SK-N-SH (cell line): ENCODE results near the gene ACSL3. TPM values are rescaled to one million over a fixed set of nuclear protein-coding genes. Genes with fewer than 3 reads are reported as not detected.

ENCODE experiments used
- CTCF ChIA-PET: fragments of 300-600, 350-600 bp; formaldehyde crosslinking; extraction: SDS; loops from one replicate; lab custom pipeline; 2021; lab: Yijun Ruan, JAX
- POLR2A ChIA-PET: fragments of 350-600 bp; sonication (Branson Sonifier 250); formaldehyde crosslinking; extraction: SDS; loops from one replicate; lab custom pipeline; 2020; ENCODE audit warnings: antibody characterized with exemption, inconsistent platforms; lab: Yijun Ruan, JAX
- DNase-seq: peaks from one replicate; pipeline ENCODE4 v3.0.0; 2012
- H2AFZ ChIP-seq: fragments of 200-600 bp; sonication (generic); 2 replicates; pipeline ENCODE4 v1.8.1; 2016; ENCODE audit warnings: antibody characterized with exemption, mild to moderate bottlenecking, low read depth
- H3F3A ChIP-seq: fragments of 200-600 bp; sonication (generic); replicated peaks from 2 replicates; pipeline ENCODE3; 2016; ENCODE audit warnings: antibody characterized with exemption, mild to moderate bottlenecking; ENCODE audit not compliant: insufficient read depth
- H3K27ac ChIP-seq, 2 experiments: fragments of 200-500 bp in 1 of 2; fragments of 200-600 bp in 1 of 2; sonication (Bioruptor generic) in 1 of 2; sonication (generic), shearing (Covaris generic) in 1 of 2; 2 replicates each; pipeline versions ENCODE4 v1.5.1 to v1.6.1; 2014 to 2016; ENCODE audit warnings: low read depth in 2 of 2, inconsistent platforms in 1 of 2, low read length in 1 of 2, mild to moderate bottlenecking in 1 of 2, mixed read lengths in 1 of 2
- H3K27me3 ChIP-seq: fragments of 200-600 bp; sonication (generic), shearing (Covaris generic); 2 replicates; pipeline ENCODE4 v1.6.1; 2016; ENCODE audit warnings: mixed run types; ENCODE audit not compliant: insufficient read depth
- H3K36me3 ChIP-seq, 2 experiments: fragments of 200-500 bp in 1 of 2; fragments of 200-600 bp in 1 of 2; sonication (Bioruptor generic) in 1 of 2; sonication (generic) in 1 of 2; replicated peaks in 1 of 2; 2 replicates each; pipeline versions ENCODE3 to v1.5.1; 2014 to 2016; ENCODE audit warnings: low read length in 1 of 2, mild to moderate bottlenecking in 1 of 2; ENCODE audit not compliant: insufficient read depth in 2 of 2, control insufficient read depth in 1 of 2
- H3K4me1 ChIP-seq, 2 experiments: fragments of 200-500 bp in 1 of 2; fragments of 200-600 bp in 1 of 2; sonication (Bioruptor generic) in 1 of 2; sonication (generic), shearing (Covaris generic) in 1 of 2; 2 replicates each; pipeline versions ENCODE4 v1.5.1 to v1.6.1; 2014 to 2016; ENCODE audit warnings: low read depth in 1 of 2, low read length in 1 of 2, mixed run types in 1 of 2; ENCODE audit not compliant: insufficient read depth in 2 of 2, control insufficient read depth in 1 of 2
- H3K4me2 ChIP-seq: fragments of 200-600 bp; sonication (generic), shearing (Covaris generic); 2 replicates; pipeline ENCODE4 v1.6.1; 2017; ENCODE audit warnings: mixed run types
- H3K4me3 ChIP-seq, 2 experiments: fragments of 200-500 bp in 1 of 2; fragments of 200-600 bp in 1 of 2; sonication (Bioruptor generic) in 1 of 2; sonication (generic), shearing (Covaris generic) in 1 of 2; 2 replicates each; pipeline versions ENCODE4 v1.5.1 to v1.8.1; 2014 to 2016; ENCODE audit warnings: low read depth in 2 of 2, inconsistent platforms in 1 of 2, low read length in 1 of 2, mild to moderate bottlenecking in 1 of 2, mixed read lengths in 1 of 2, moderate library complexity in 1 of 2
- H3K79me2 ChIP-seq: fragments of 200-600 bp; sonication (generic); 2 replicates; pipeline ENCODE4 v1.8.1; 2017; ENCODE audit warnings: mild to moderate bottlenecking; ENCODE audit not compliant: insufficient read depth
- H3K9ac ChIP-seq: fragments of 200-600 bp; sonication (generic); 2 replicates; pipeline ENCODE4 v1.6.1; 2017; ENCODE audit warnings: mixed run types
- H3K9me2 ChIP-seq: fragments of 200-600 bp; sonication (generic); 2 replicates; pipeline ENCODE4 v1.6.1; 2017; ENCODE audit warnings: mixed run types
- H3K9me3 ChIP-seq: fragments of 200-600 bp; sonication (generic); 2 replicates; pipeline ENCODE4 v1.6.1; 2017; ENCODE audit warnings: mixed run types, mild to moderate bottlenecking, moderate library complexity
- H4K20me1 ChIP-seq: fragments of 200-600 bp; sonication (generic); 2 replicates; pipeline ENCODE4 v1.6.1; 2017; ENCODE audit warnings: mild to moderate bottlenecking, mixed run types; ENCODE audit not compliant: insufficient read depth
- EP300 ChIP-seq, 2 experiments: IDR thresholded peaks; 2 replicates each; pipeline versions ENCODE4 v1.4.0 to v1.6.1; 2012; ENCODE audit warnings: borderline replicate concordance in 1 of 2, low read depth in 1 of 2, low read length in 1 of 2
- FOXJ3 ChIP-seq: sonication (generic); formaldehyde crosslinking; IDR thresholded peaks from 2 replicates; pipeline ENCODE4 v1.5.1; 2020; ENCODE audit warnings: mild to moderate bottlenecking, missing genetic modification reagents
- GATA2 ChIP-seq: sonication (generic); formaldehyde crosslinking; IDR thresholded peaks from 2 replicates; pipeline ENCODE4 v1.5.0; 2020; ENCODE audit warnings: mild to moderate bottlenecking, missing genetic modification reagents
- JUND ChIP-seq: IDR thresholded peaks from 2 replicates; pipeline ENCODE4 v1.4.0; 2012
- MEF2A ChIP-seq: IDR thresholded peaks from 2 replicates; pipeline ENCODE4 v1.4.0; 2012; ENCODE audit warnings: low read depth, borderline replicate concordance
- NFIC ChIP-seq: IDR thresholded peaks from 2 replicates; pipeline ENCODE4 v1.4.0; 2012; ENCODE audit warnings: borderline replicate concordance
- POLR2AphosphoS5 ChIP-seq: IDR thresholded peaks from 2 replicates; pipeline ENCODE4 v1.6.1; 2012; ENCODE audit warnings: low read depth, low read length
- RAD21 ChIP-seq: IDR thresholded peaks from 2 replicates; pipeline ENCODE4 v1.6.1; 2012; ENCODE audit warnings: mild to moderate bottlenecking, low read length
- RXRA ChIP-seq: IDR thresholded peaks from 2 replicates; pipeline ENCODE4 v1.4.0; 2012; ENCODE audit warnings: low read depth, mild to moderate bottlenecking, borderline replicate concordance
- TCF12 ChIP-seq: IDR thresholded peaks from 2 replicates; pipeline ENCODE4 v1.4.0; 2012
- TEAD4 ChIP-seq: IDR thresholded peaks from 2 replicates; pipeline ENCODE4 v1.4.0; 2012; ENCODE audit warnings: mild to moderate bottlenecking, borderline replicate concordance; ENCODE audit not compliant: insufficient read depth
- WGBS: methylation state at CpG from one replicate; pipeline ENCODE4 v1.1.6; 2017; ENCODE audit warnings: low lambda C conversion rate; 5-methylcytosine and 5-hydroxymethylcytosine counted together
- polyA plus RNA-seq, 3 experiments: library from polyadenylated mRNA; depleted of rRNA; stranded (reverse); fragments of >200 nt; gene quantifications; 2 replicates each; pipeline ENCODE4 v1.2.3, GENCODE V29; 2012
- TF ChIP-seq, protein P1 (sequence below): IDR thresholded peaks from 2 replicates; pipeline ENCODE4; 2012
- TF ChIP-seq, protein P2 (sequence below): fragments of 150-350 bp; IDR thresholded peaks from 2 replicates; pipeline ENCODE4 v1.6.1; 2016; ENCODE audit warnings: mild to moderate bottlenecking, low read depth, low read length
- TF ChIP-seq, protein P3 (sequence below): IDR thresholded peaks from 2 replicates; pipeline ENCODE4 v1.6.1; 2012; ENCODE audit warnings: mild to moderate bottlenecking, low read depth, low read length, moderate library complexity

Gene ACSL3
- polyA plus RNA-seq, 1 of the 3 experiments (the other 2 are of a cell fraction), result 15.7 TPM

DNA sequence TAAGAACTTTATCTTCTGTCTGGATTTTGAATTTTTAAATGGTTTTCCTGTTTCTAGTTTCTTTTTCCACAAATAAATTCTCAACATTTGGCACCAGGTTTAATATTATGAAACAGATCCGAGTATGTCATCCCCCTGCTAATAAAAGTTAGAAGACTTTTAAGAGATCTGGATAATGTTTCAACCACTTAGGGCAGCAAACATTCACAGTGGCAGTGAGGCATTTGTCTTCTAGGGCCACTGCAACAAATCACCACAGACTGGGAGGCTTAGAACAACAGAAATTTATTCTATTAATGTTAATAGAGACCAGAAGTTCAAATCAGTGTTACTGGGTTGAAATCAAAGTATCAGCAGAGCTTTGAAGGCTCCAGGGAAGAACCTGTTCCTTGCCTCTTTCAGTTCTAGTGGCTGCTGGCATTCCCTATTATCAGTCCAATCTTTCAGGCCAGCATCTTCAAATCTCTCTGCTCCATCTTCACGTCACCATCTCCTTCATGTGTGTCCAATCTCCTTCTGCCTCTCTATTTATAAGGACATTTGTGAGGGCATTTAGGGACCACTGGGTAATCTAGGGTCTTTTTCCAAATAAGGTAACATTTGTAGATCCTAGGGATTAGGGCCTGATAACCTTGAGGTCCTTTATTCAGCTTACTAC lies 23.4 kb downstream of the ACSL3 start:
- WGBS, result 34% methylated on average over 2 of the region's 2 CpGs

More for the DNA sequence above, 23.4 kb downstream of the ACSL3 start:
- Histone ChIP-seq H2AFZ (no peak overlapping the region), H3K79me2 (peaks cover 83% of the 10 kb centered on the region), H3K27ac (peak overlapping the region; percentile 24 to 82), H3K9me3 (no peaks in the 10 kb centered on the region), H3F3A (peaks cover 9% of the 10 kb centered on the region), H3K9ac (no peak overlapping the region), H4K20me1 (peaks cover 36% of the 10 kb centered on the region), H3K27me3 (no peaks in the 10 kb centered on the region), H3K9me2 (no peaks in the 10 kb centered on the region), H3K4me3 (no peak overlapping the region), H3K4me2 (0 out of 2 replicates have a peak overlapping the region, but pooled peaks have one; percentile 25), H3K4me1 (peaks cover 25 to 28% of the 10 kb centered on the region in 2 experiments; a peak in 3 of 4 replicates), H3K36me3 (peaks cover 5% of the 10 kb centered on the region in 2 experiments)
- TF ChIP-seq FOXJ3 (CRISPR knock-in tag) (no peak), JUND (peak; percentile 26; the same call in 1 of the 2 replicates), MEF2A (no peak), NFIC (no peak), GATA2 (CRISPR knock-in tag) (0 out of 2 replicates have a peak, but pooled peaks have one; percentile 18), RXRA (no peak), EP300 (IDR thresholded peaks at IDR 0.05; ENCODE audit: borderline replicate concordance in 1 of 2, low read depth in 1 of 2, low read length in 1 of 2) (peak in 1 of 2 experiments; percentile 80; a peak in 2 of 4 replicates), TEAD4 (no peak), TCF12 (peak; percentile 74), POLR2AphosphoS5 (peak; percentile 19; the same call in 1 of the 2 replicates), RAD21 (no peak)
- TF ChIP-seq, protein P1, sequence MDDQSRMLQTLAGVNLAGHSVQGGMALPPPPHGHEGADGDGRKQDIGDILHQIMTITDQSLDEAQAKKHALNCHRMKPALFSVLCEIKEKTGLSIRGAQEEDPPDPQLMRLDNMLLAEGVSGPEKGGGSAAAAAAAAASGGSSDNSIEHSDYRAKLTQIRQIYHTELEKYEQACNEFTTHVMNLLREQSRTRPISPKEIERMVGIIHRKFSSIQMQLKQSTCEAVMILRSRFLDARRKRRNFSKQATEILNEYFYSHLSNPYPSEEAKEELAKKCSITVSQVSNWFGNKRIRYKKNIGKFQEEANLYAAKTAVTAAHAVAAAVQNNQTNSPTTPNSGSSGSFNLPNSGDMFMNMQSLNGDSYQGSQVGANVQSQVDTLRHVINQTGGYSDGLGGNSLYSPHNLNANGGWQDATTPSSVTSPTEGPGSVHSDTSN, result peak; percentile 62
- TF ChIP-seq, protein P2, sequence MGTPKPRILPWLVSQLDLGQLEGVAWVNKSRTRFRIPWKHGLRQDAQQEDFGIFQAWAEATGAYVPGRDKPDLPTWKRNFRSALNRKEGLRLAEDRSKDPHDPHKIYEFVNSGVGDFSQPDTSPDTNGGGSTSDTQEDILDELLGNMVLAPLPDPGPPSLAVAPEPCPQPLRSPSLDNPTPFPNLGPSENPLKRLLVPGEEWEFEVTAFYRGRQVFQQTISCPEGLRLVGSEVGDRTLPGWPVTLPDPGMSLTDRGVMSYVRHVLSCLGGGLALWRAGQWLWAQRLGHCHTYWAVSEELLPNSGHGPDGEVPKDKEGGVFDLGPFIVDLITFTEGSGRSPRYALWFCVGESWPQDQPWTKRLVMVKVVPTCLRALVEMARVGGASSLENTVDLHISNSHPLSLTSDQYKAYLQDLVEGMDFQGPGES, result no peak
- TF ChIP-seq, protein P3, sequence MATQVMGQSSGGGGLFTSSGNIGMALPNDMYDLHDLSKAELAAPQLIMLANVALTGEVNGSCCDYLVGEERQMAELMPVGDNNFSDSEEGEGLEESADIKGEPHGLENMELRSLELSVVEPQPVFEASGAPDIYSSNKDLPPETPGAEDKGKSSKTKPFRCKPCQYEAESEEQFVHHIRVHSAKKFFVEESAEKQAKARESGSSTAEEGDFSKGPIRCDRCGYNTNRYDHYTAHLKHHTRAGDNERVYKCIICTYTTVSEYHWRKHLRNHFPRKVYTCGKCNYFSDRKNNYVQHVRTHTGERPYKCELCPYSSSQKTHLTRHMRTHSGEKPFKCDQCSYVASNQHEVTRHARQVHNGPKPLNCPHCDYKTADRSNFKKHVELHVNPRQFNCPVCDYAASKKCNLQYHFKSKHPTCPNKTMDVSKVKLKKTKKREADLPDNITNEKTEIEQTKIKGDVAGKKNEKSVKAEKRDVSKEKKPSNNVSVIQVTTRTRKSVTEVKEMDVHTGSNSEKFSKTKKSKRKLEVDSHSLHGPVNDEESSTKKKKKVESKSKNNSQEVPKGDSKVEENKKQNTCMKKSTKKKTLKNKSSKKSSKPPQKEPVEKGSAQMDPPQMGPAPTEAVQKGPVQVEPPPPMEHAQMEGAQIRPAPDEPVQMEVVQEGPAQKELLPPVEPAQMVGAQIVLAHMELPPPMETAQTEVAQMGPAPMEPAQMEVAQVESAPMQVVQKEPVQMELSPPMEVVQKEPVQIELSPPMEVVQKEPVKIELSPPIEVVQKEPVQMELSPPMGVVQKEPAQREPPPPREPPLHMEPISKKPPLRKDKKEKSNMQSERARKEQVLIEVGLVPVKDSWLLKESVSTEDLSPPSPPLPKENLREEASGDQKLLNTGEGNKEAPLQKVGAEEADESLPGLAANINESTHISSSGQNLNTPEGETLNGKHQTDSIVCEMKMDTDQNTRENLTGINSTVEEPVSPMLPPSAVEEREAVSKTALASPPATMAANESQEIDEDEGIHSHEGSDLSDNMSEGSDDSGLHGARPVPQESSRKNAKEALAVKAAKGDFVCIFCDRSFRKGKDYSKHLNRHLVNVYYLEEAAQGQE, result no peak
- DNase-seq, result no peak
- ChIA-PET POLR2A (interaction anchor here (0.8 kb wide), 1 partner anchor 24 kb away, joined by 3 read pairs; the partner anchor contains the start of gene ACSL3), CTCF (interaction anchor here (1.1 to 2.9 kb wide), 4 partner anchors 16 to 193 kb away, joined by 3 to 10 read pairs (median 3); no protein-coding TSS in a partner anchor)
